RCC 7860 (cell line): ENCODE measurements around the gene SMAP1.

Experiments used
- DNase-seq: peaks from one replicate; pipeline ENCODE4 v3.0.0-alpha.2; 2015; ENCODE audit warnings: low spot score
- FAIRE-seq: peaks from 2 replicates; lab custom pipeline; 2012; peaks lifted over from hg19 to GRCh38; lab: Jason Lieb, UNC

Gene SMAP1

GRCh38 chr6:70667711-70668498 lies at the start of gene SMAP1:
TSS of gene SMAP1 (plus strand) at chr6:70667883. CDS start at chr6:70668024, 141 bp downstream.
- FAIRE-seq, result no peak
- peak; percentile 68 for DNase-seq

GRCh38 chr6:70620746-70621145 lies 46.9 kb upstream of the SMAP1 start:
- DNase-seq, result no peak

GRCh38 chr6:70622461-70622860 lies 45.2 kb upstream of the SMAP1 start:
- DNase-seq, result no peak
- FAIRE-seq, result no peak

More at GRCh38 chr6:70620746-70621145, 46.9 kb upstream of the SMAP1 start:
- FAIRE-seq, result no peak

- DNase-seq, result no peak
- FAIRE-seq, result no peak
These were observed 42.2 kb upstream of the SMAP1 start for GRCh38 chr6:70625436-70625835.

- DNase-seq (no peak), FAIRE-seq (no peak)
These were observed 40.0 kb upstream of the SMAP1 start for GRCh38 chr6:70627500-70628254.

- FAIRE-seq (no peak), DNase-seq (no peak)
These were observed 37.8 kb upstream of the SMAP1 start for GRCh38 chr6:70629929-70630328.

GRCh38 chr6:70633870-70634269 lies 33.8 kb upstream of the SMAP1 start:
- DNase-seq (no peak), FAIRE-seq (no peak)

GRCh38 chr6:70636596-70636995 lies 31.1 kb upstream of the SMAP1 start:
- no peak for FAIRE-seq
- no peak for DNase-seq

GRCh38 chr6:70638468-70638867 lies 29.2 kb upstream of the SMAP1 start:
- no peak for FAIRE-seq
- no peak for DNase-seq

GRCh38 chr6:70651326-70651905 lies 16.3 kb upstream of the SMAP1 start:
- no peak for FAIRE-seq

GRCh38 chr6:70652216-70652615 lies 15.5 kb upstream of the SMAP1 start:
- no peak for DNase-seq
- FAIRE-seq, result no peak

More at GRCh38 chr6:70651326-70651905, 16.3 kb upstream of the SMAP1 start:
- no peak for DNase-seq

- DNase-seq (no peak), FAIRE-seq (no peak)
These were observed 10.0 kb upstream of the SMAP1 start for GRCh38 chr6:70657706-70658105.

GRCh38 chr6:70663881-70664466 lies 3.7 kb upstream of the SMAP1 start:
- DNase-seq, result no peak
- no peak for FAIRE-seq

- DNase-seq, result no peak
- no peak for FAIRE-seq
These were observed 977 bp upstream of the SMAP1 start for GRCh38 chr6:70666706-70667105.

- no peak for DNase-seq
- no peak for FAIRE-seq
These were observed 400 bp upstream of the SMAP1 start for GRCh38 chr6:70667256-70667710.

GRCh38 chr6:70668499-70668812 lies 773 bp downstream of the SMAP1 start:
- DNase-seq, result no peak
- FAIRE-seq, result no peak

- DNase-seq (peak; percentile 56), FAIRE-seq (peak; percentile 81)
These were observed 1.4 kb downstream of the SMAP1 start for GRCh38 chr6:70669133-70669532.

- FAIRE-seq (no peak), DNase-seq (no peak)
These were observed 4.9 kb downstream of the SMAP1 start for GRCh38 chr6:70672549-70672948.

- no peak for DNase-seq
These were observed 5.4 kb downstream of the SMAP1 start for GRCh38 chr6:70673054-70673453.

GRCh38 chr6:70673601-70674000 lies 5.9 kb downstream of the SMAP1 start:
- no peak for DNase-seq
- peak; percentile 38 for FAIRE-seq

More at GRCh38 chr6:70673054-70673453, 5.4 kb downstream of the SMAP1 start:
- FAIRE-seq, result no peak

- FAIRE-seq (no peak), DNase-seq (no peak)
These were observed 8.1 kb downstream of the SMAP1 start for GRCh38 chr6:70675822-70676221.
